ENCODE data around the gene PODNL1. TPM values are rescaled to one million over a fixed set of nuclear protein-coding genes. Genes with fewer than 3 reads are reported as not detected.
"Not testable (repeated sequence)": the region's sequence is repeated elsewhere in the genome, so short reads cannot be mapped to it uniquely, and the experiment has no call there.

The PODNL1 gene
- total RNA-seq, 3 donors from 2014 or later: 0.80 to 8.8 (median 2.3) TPM

DNA sequence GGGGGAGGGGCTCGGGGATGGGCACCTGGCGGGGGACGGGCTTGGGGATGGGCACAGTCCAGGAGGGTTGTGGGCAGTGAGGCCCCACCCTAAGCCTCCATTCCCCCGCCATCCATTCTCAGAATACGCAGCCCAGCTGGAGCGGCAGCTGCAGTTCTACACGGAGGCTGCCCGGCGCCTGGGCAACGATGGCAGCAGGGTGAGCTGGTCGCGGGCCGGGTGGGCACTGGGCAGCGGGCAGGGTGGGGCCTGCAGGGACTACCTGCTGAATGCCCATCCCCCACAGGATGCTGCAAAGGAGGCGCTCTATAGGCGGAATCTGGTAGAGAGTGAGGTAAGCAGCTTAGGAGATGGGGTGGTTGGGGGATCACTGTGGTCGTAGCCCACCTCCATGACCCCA is 8.3 kb downstream of the PODNL1 start:
- no peak for TF ChIP-seq POLR2AphosphoS5 (IDR thresholded peaks at IDR 0.05)
- no peak for TF ChIP-seq POLR2A (IDR thresholded peaks at IDR 0.05)
- TF ChIP-seq, protein P1, sequence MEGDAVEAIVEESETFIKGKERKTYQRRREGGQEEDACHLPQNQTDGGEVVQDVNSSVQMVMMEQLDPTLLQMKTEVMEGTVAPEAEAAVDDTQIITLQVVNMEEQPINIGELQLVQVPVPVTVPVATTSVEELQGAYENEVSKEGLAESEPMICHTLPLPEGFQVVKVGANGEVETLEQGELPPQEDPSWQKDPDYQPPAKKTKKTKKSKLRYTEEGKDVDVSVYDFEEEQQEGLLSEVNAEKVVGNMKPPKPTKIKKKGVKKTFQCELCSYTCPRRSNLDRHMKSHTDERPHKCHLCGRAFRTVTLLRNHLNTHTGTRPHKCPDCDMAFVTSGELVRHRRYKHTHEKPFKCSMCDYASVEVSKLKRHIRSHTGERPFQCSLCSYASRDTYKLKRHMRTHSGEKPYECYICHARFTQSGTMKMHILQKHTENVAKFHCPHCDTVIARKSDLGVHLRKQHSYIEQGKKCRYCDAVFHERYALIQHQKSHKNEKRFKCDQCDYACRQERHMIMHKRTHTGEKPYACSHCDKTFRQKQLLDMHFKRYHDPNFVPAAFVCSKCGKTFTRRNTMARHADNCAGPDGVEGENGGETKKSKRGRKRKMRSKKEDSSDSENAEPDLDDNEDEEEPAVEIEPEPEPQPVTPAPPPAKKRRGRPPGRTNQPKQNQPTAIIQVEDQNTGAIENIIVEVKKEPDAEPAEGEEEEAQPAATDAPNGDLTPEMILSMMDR (IDR thresholded peaks at IDR 0.05): no peak

DNA sequence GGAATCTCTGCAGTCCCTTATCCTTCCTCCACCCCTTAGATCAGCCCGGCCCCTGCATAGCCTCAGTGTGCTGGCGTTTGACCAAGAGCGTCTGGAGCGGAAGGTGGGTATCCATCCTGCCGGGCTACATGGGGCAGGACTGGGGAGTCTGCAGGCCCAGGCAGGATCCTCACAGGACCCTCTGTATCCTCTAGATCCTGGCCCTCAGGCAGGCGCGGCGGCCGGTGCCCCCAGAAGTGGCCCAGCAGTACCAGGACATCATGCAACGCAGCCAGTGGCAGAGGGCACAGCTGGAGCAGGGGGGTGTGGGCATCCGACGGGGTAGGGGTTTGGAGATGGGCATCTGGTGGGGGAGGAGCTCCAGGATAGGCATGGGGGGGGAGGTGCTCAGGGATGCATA is 8.9 kb downstream of the PODNL1 start:
- Histone ChIP-seq H3K4me3 (no peak overlapping the region), H3K4me1 (no peaks in the 10 kb centered on the region), H3K36me3 (no peaks in the 10 kb centered on the region), H3K9me3 (no peaks in the 10 kb centered on the region), H3K27me3 (no peaks in the 10 kb centered on the region), H3K27ac (no peak overlapping the region)
- no peak for DNase-seq (ENCODE audit: low spot score in 2 of 2)
- TF ChIP-seq POLR2A (IDR thresholded peaks at IDR 0.05) (no peak), POLR2AphosphoS5 (IDR thresholded peaks at IDR 0.05) (no peak)
- TF ChIP-seq, protein P1 (IDR thresholded peaks at IDR 0.05): no peak
- intact Hi-C loops (cut with DNase I; ENCODE audit: low total_unique reads): no loop called here

More for the DNA sequence above, 8.3 kb downstream of the PODNL1 start:
- Histone ChIP-seq H3K9me3 (no peaks in the 10 kb centered on the region), H3K4me3 (peak overlapping the region in 2 of 3 donors; percentile 35 to 47), H3K27ac (peak overlapping the region; percentile 19 to 36), H3K36me3 (no peaks in the 10 kb centered on the region), H3K27me3 (no peaks in the 10 kb centered on the region), H3K4me1 (no peaks in the 10 kb centered on the region)
- DNase-seq (ENCODE audit: low spot score in 2 of 2): no peak
- intact Hi-C loops (cut with DNase I; ENCODE audit: low total_unique reads): no loop called here

DNA sequence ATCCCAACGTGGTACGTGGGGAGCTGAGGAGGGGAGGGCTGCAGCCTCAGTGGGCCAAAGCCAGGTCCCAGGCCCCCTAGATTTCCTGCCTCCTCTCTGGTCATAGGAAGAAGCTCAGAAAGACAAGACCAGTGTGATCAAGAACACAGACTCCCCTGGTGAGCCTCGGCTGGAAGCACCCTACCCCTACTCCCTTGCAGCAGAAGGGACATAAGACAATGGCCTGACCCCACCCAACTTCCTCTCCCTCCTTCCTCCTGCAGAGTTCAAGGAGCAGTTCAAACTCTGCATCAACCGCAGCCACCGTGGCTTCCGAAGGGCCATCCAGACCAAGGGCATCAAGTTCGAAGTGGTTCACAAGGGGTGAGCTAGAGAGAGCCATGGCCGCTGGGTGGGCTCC is 11.5 kb downstream of the PODNL1 start:
- Histone ChIP-seq H3K27ac (no peak overlapping the region), H3K4me1 (no peaks in the 10 kb centered on the region), H3K9me3 (no peaks in the 10 kb centered on the region), H3K36me3 (no peaks in the 10 kb centered on the region), H3K27me3 (no peaks in the 10 kb centered on the region), H3K4me3 (no peak overlapping the region)
- intact Hi-C loops (cut with DNase I; ENCODE audit: low total_unique reads): no loop called here
- no peak for DNase-seq (ENCODE audit: low spot score in 2 of 2)
- TF ChIP-seq POLR2AphosphoS5 (IDR thresholded peaks at IDR 0.05) (no peak), POLR2A (IDR thresholded peaks at IDR 0.05) (no peak)
- TF ChIP-seq, protein P1 (IDR thresholded peaks at IDR 0.05): no peak

DNA sequence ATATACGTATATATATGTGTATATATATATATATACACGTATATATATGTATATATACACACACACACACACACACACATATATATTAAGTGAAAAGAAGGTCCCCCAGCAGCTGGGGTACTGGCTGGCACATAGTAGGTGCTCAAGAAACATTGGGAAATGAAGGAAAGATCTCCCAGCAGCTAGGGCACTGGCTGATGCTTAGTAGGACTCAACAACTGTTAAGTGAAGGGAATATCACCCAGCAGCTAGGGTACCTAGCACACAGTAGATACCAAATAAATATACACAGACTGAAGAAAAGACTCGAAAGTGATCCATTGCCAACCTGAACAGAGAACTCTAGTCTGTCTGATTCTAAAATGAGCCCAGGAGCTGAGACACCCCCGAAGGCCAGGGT is 12.2 kb downstream of the PODNL1 start:
- Histone ChIP-seq H3K9me3 (peaks cover 0 to under 1% of the 10 kb centered on the region in 2 donors), H3K36me3 (no peaks in the 10 kb centered on the region), H3K27ac (no peak overlapping the region), H3K27me3 (no peaks in the 10 kb centered on the region), H3K4me1 (no peaks in the 10 kb centered on the region), H3K4me3 (no peak overlapping the region)
- TF ChIP-seq, protein P1 (IDR thresholded peaks at IDR 0.05): no peak
- TF ChIP-seq POLR2AphosphoS5 (IDR thresholded peaks at IDR 0.05) (no peak), POLR2A (IDR thresholded peaks at IDR 0.05) (no peak)
- intact Hi-C loops (cut with DNase I; ENCODE audit: low total_unique reads): no loop called here
- no peak for DNase-seq (ENCODE audit: low spot score in 2 of 2)

DNA sequence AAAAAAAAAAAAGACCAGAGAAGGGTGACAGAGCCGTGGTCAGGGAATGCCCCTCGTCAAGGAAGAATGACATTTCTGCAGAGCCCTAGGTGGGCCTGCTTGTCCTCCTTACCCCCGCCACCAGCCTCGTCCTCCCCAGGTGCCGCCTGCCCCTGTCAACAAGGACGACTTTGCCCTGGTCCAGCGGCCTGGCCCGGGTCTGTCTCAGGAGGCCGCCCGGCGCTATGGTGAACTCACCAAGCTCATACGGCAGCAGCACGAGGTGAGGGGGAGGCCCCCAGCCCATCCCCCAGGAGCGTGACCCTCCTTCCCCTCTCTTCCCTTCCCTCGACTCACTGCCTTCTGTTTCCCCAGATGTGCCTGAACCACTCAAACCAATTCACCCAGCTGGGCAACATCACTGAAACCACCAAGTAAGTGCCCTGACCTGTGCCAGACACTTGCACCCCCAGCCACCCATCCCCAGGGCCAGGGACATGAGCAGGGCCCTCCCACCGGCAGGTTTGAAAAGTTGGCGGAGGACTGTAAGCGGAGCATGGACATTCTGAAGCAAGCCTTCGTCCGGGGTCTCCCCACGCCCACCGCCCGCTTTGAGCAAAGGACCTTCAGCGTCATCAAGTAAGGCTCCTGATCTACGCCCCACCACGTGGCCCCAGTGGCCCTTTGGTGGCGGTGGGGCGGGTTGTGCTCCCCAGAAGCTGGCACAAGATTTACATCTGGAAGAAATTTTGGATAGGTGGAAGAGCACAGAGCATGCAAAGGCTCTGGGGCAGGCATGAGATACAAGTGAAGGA is 14.8 kb downstream of the PODNL1 start:
- no peak overlapping the region for H3K4me3 ChIP-seq
- H3K9me3 ChIP-seq: peaks cover 0 to 6% of the 10 kb centered on the region in 2 donors
- no peak for DNase-seq (ENCODE audit: low spot score in 2 of 2)
- intact Hi-C loops (cut with DNase I; ENCODE audit: low total_unique reads): no loop called here
- no peaks in the 10 kb centered on the region for H3K4me1 ChIP-seq
- TF ChIP-seq POLR2A (IDR thresholded peaks at IDR 0.05): no peak
- no peak for TF ChIP-seq POLR2AphosphoS5 (IDR thresholded peaks at IDR 0.05)
- TF ChIP-seq, protein P1 (IDR thresholded peaks at IDR 0.05): no peak
- H3K27me3 ChIP-seq: no peaks in the 10 kb centered on the region
- H3K27ac ChIP-seq: no peak overlapping the region
- H3K36me3 ChIP-seq: peaks cover 7% of the 10 kb centered on the region

DNA sequence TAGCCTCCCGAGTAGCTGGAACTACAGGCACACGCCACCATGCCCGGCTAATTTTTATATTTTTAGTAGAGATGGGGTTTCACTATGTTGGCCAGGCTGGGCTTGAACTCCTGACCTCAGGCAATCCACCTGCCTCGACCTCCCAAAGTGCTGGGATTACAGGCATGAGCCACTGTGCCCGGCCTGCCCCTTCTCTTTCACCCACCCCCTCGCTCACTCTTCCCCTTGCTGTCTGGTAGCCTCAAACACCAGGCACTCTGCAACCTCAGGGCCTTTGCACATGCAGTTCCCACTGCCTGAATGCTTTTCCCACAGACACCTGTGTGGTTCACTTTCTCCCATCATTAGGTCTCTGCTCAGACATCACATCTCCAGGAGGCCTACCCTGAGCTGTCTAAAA is 16.1 kb downstream of the PODNL1 start:
- intact Hi-C loops (cut with DNase I; ENCODE audit: low total_unique reads); H3K4me3 ChIP-seq; H3K27ac ChIP-seq: not testable (repeated sequence)

More for the DNA sequence above, 16.1 kb downstream of the PODNL1 start:
- H3K9me3 ChIP-seq; H3K27me3 ChIP-seq; H3K4me1 ChIP-seq; DNase-seq (ENCODE audit: low spot score in 2 of 2); H3K36me3 ChIP-seq: not testable (repeated sequence)

Data from breast epithelium (tissue), 4 donors.